ENCODE data around the gene HVCN1.

DNA sequence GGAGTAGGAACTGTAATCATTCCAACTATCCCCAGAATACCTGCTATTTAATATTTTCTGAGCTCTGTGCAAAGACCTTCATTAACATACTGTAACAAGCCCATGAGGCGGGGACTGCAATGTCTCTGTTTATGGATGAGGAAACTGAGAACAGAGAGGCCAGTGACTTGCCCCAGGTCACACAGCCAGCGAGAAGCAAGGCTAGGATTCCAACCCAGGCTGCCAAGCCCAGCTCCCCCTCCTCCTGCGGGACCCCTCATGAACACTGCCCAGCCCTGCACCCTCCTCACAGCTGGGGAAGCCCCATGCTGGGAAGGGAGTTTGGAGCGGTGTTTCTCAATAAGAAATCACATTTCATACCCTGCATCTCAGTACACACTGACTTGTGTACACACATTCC lies 10.9 kb downstream of the HVCN1 start:
- no peak for TF ChIP-seq CTCF (IDR thresholded peaks at IDR 0.05 in 4 of 5, conservative IDR thresholded peaks at IDR 0.05 in 1 of 5)
- TF ChIP-seq POLR2A (IDR thresholded peaks at IDR 0.05): no peak
